Measurements from ENCODE around the gene CCDC170. TPM values are rescaled to one million over a fixed set of nuclear protein-coding genes. Genes with fewer than 3 reads are reported as not detected.

The CCDC170 gene
- total and polyA plus RNA-seq, 2 of the 8 experiments (the other 6 are each of a cell fraction or from before 2014, with no cell fraction given) = 0.06 to 0.09 TPM

- Histone ChIP-seq H3K4me1 (replicated peaks in 1 of 4; ENCODE audit: control insufficient read depth in 3 of 4, insufficient read depth in 4 of 4, low read length in 3 of 4) (peaks cover 0 to 6% (median 4%) of the 10 kb centered on the region in 4 experiments; a peak in 5 of 7 replicates), H3K18ac (ENCODE audit: extremely low read depth, low read length) (no peak overlapping the region), H2BK120ac (replicated peaks; ENCODE audit: low read depth, low read length) (no peak overlapping the region), H3K27me3 (replicated peaks in 1 of 4; ENCODE audit: control insufficient read depth in 3 of 4, extremely low read depth in 1 of 4, insufficient read depth in 3 of 4, low read length in 3 of 4) (no peaks in the 10 kb centered on the region), H4K8ac (ENCODE audit: extremely low read depth, insufficient read depth, low read length) (no peak overlapping the region), H3K14ac (ENCODE audit: insufficient read length) (no peak overlapping the region), H2AK5ac (ENCODE audit: low read depth, low read length) (no peak overlapping the region), H2BK15ac (ENCODE audit: low read length) (no peak overlapping the region), H4K5ac (ENCODE audit: insufficient read length, low read depth, low read length) (no peak overlapping the region), H3K79me2 (ENCODE audit: control insufficient read depth in 1 of 2, insufficient read depth in 2 of 2, low read length in 2 of 2) (no peaks in the 10 kb centered on the region), H3K4me3 (ENCODE audit: extremely low read depth in 1 of 4, insufficient read depth in 2 of 4, low read depth in 3 of 4, low read length in 4 of 4) (no peak overlapping the region), H3K4ac (replicated peaks; ENCODE audit: insufficient read length, low read depth, low read length) (no peak overlapping the region), H3K9ac (replicated peaks in 1 of 4; ENCODE audit: extremely low read depth in 1 of 4, low read depth in 3 of 4, low read length in 3 of 4) (no peak overlapping the region), H4K20me1 (replicated peaks in 1 of 2; ENCODE audit: control insufficient read depth in 1 of 2, insufficient read depth in 2 of 2, low read length in 2 of 2) (no peaks in the 10 kb centered on the region), H3K23me2 (ENCODE audit: low read depth, low read length) (no peaks in the 10 kb centered on the region; the same call in 1 of the 2 replicates), H2BK12ac (ENCODE audit: low read depth, low read length) (no peak overlapping the region), H2BK5ac (ENCODE audit: low read depth, low read length) (no peak overlapping the region), H3K23ac (ENCODE audit: insufficient read length) (no peak overlapping the region), H3K27ac (ENCODE audit: low read depth, low read length) (no peak overlapping the region), H3K4me2 (ENCODE audit: insufficient read depth in 1 of 2, low read depth in 2 of 2, low read length in 2 of 2) (no peak overlapping the region), H4K91ac (replicated peaks; ENCODE audit: insufficient read length, low read length) (no peak overlapping the region), H3K36me3 (ENCODE audit: control insufficient read depth in 2 of 4, insufficient read depth in 4 of 4, low read length in 3 of 4) (no peaks in the 10 kb centered on the region), H3K79me1 (ENCODE audit: low read depth, low read length) (no peaks in the 10 kb centered on the region), H2AFZ (ENCODE audit: low read length) (peak overlapping the region; percentile 42; the same call in 1 of the 2 replicates), H2BK20ac (ENCODE audit: low read length) (no peak overlapping the region), H3K9me3 (ENCODE audit: insufficient read depth in 2 of 2, low read depth in 1 of 2, low read length in 1 of 2) (no peaks in the 10 kb centered on the region), H3K56ac (replicated peaks; ENCODE audit: insufficient read length, low read depth, low read length) (no peak overlapping the region)
- DNase-seq (ENCODE audit: low read depth in 1 of 2, low spot score in 2 of 2) = no peak
- ChIA-PET CTCF (ENCODE audit: partially characterized antibody) (interaction anchor here (0.5 to 1.4 kb wide), 2 partner anchors 23 to 861 kb away, joined by 3 read pairs; no protein-coding TSS in a partner anchor), POLR2A (ENCODE audit: partially characterized antibody) (interaction anchor here (0.6 kb wide), 1 partner anchor 158 kb away, joined by 3 read pairs; no protein-coding TSS in a partner anchor)
- 63% methylated on average over 3 of the region's 3 CpGs; no CpG with 5 or more reads in 1 of the 2 experiments for WGBS, 2 experiments (ENCODE audit: extremely low coverage in 1 of 2, insufficient coverage in 1 of 2, insufficient read length in 1 of 2, insufficient replicate concordance in 2 of 2, low coverage in 1 of 2, low lambda C conversion rate in 2 of 2, missing lambda C conversion rate in 1 of 2)
- no peak for FAIRE-seq
- 0 out of 2 replicates have a peak, but pooled peaks have one; percentile 25 for TF ChIP-seq JUND (IDR thresholded peaks at IDR 0.05; ENCODE audit: low read length)
- no peak for TF ChIP-seq CBX8 (IDR thresholded peaks at IDR 0.05; ENCODE audit: borderline replicate concordance, low read depth, low read length)
Measured at GRCh38 chr6:151627689-151628444, 134.1 kb downstream of the CCDC170 start.
